Keratinocyte (primary cell): Measurements from ENCODE around the gene KLHDC3.

Source experiments
- EZH2 ChIP-seq: IDR thresholded peaks from one replicate; pipeline ENCODE4 v1.6.1; 2012; ENCODE audit warnings: inconsistent platforms, mild to moderate bottlenecking, low read length, moderate library complexity
- TF ChIP-seq, protein P1 (sequence below), 3 experiments: IDR thresholded peaks in 1 of 3; conservative IDR thresholded peaks in 1 of 3; optimal IDR thresholded peaks in 1 of 3; 2 replicates in 2 of 3; 3 replicates in 1 of 3; pipeline versions ENCODE3 to v1.5.1; 2011; ENCODE audit warnings: low read length in 3 of 3, mild to moderate bottlenecking in 3 of 3, moderate library complexity in 2 of 3, control low read depth in 1 of 3, inconsistent platforms in 1 of 3; ENCODE audit not compliant: insufficient read depth in 2 of 3; ENCODE audit errors: extremely low read depth in 1 of 3

DNA sequence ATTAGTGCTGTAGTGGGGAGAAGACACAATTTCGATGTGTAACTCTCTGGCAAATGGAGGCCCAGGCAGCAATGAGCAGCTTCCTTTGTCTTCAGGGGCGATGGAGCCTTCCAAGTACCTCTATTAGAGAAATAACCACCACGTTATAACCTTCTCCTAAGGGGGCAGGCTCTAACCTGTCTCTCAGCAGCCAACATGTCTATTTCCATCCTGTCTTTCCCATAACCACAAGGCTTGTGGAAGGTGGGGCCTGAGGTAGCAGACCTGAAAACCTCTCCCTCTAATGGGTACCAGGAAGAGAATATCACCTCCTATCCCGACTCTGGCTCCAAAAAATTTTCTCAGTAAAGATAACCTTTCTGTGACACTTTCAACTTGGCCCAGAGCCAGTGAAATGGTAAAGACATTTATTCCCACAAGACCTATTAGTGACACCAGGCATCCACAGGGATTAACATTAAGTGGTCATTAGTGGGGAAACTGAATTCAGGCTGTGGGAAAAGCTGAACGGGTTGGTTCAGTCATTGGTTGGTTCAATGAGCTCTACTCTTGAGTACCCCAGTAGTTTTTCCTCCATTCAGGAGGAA is 39.0 kb upstream of the KLHDC3 start:
- TF ChIP-seq, protein P1, sequence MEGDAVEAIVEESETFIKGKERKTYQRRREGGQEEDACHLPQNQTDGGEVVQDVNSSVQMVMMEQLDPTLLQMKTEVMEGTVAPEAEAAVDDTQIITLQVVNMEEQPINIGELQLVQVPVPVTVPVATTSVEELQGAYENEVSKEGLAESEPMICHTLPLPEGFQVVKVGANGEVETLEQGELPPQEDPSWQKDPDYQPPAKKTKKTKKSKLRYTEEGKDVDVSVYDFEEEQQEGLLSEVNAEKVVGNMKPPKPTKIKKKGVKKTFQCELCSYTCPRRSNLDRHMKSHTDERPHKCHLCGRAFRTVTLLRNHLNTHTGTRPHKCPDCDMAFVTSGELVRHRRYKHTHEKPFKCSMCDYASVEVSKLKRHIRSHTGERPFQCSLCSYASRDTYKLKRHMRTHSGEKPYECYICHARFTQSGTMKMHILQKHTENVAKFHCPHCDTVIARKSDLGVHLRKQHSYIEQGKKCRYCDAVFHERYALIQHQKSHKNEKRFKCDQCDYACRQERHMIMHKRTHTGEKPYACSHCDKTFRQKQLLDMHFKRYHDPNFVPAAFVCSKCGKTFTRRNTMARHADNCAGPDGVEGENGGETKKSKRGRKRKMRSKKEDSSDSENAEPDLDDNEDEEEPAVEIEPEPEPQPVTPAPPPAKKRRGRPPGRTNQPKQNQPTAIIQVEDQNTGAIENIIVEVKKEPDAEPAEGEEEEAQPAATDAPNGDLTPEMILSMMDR (optimal IDR thresholded peaks at IDR 0.05 in 1 of 3, IDR thresholded peaks at IDR 0.05 in 1 of 3, conservative IDR thresholded peaks at IDR 0.05 in 1 of 3; ENCODE audit: extremely low read depth in 1 of 3, insufficient read depth in 2 of 3, low read length in 3 of 3), result no peak
- no peak for TF ChIP-seq EZH2
